Activated naive CD8-positive, alpha-beta T cell treated with anti-CD3 and anti-CD28 coated beads for 36 hours (primary cell): Measurements from ENCODE around the gene IGFBP1. TPM values are rescaled to one million over a fixed set of nuclear protein-coding genes. Genes with fewer than 3 reads are reported as not detected.

Experiments
- DNase-seq: peaks from one replicate; pipeline ENCODE4 v3.0.0; 2021
- H3K27ac Mint-ChIP-seq: one replicate; pipeline ENCODE4 v1.8.0; 2022; ENCODE audit warnings: mild to moderate bottlenecking, moderate library complexity, mixed read lengths
- H3K27me3 Mint-ChIP-seq: one replicate; pipeline ENCODE4 v1.8.0; 2022; ENCODE audit warnings: mild to moderate bottlenecking, mixed read lengths
- H3K36me3 Mint-ChIP-seq: one replicate; pipeline ENCODE4 v1.8.0; 2021; ENCODE audit warnings: mild to moderate bottlenecking, mixed read lengths
- H3K4me1 Mint-ChIP-seq: one replicate; pipeline ENCODE4 v1.8.0; 2021; ENCODE audit warnings: mixed read lengths
- H3K4me3 Mint-ChIP-seq: one replicate; pipeline ENCODE4 v1.8.0; 2022; ENCODE audit warnings: mild to moderate bottlenecking, moderate library complexity, mixed read lengths
- H3K9me3 Mint-ChIP-seq: one replicate; pipeline ENCODE4 v1.8.0; 2022; ENCODE audit warnings: mixed read lengths
- total RNA-seq, 2 experiments: library from RNA; stranded (reverse); gene quantifications; one replicate each; pipeline ENCODE4 v1.2.3, GENCODE V29; 2021

The IGFBP1 gene
- total RNA-seq, 2 experiments from 2014 or later = not detected

- DNase-seq = no peak
- no peaks in the 10 kb centered on the region for H3K36me3 Mint-ChIP-seq
- H3K4me3 Mint-ChIP-seq = no peak overlapping the region
- no peak overlapping the region for H3K27ac Mint-ChIP-seq
- peaks cover 6% of the 10 kb centered on the region for H3K4me1 Mint-ChIP-seq
- H3K9me3 Mint-ChIP-seq = no peaks in the 10 kb centered on the region
- H3K27me3 Mint-ChIP-seq = peaks cover 43% of the 10 kb centered on the region
These were observed 24.7 kb downstream of the IGFBP1 start for GRCh38 chr7:45912972-45913371.

- H3K4me1 Mint-ChIP-seq = peaks cover 9% of the 10 kb centered on the region
- H3K4me3 Mint-ChIP-seq = no peak overlapping the region
- H3K27me3 Mint-ChIP-seq = peaks cover 62% of the 10 kb centered on the region
- H3K27ac Mint-ChIP-seq = no peak overlapping the region
- no peak for DNase-seq
- no peaks in the 10 kb centered on the region for H3K36me3 Mint-ChIP-seq
- no peaks in the 10 kb centered on the region for H3K9me3 Mint-ChIP-seq
These were observed 26.6 kb downstream of the IGFBP1 start for GRCh38 chr7:45914911-45915310.

- Mint-ChIP-seq H3K27ac (no peak overlapping the region), H3K4me3 (no peak overlapping the region), H3K4me1 (peaks cover 14% of the 10 kb centered on the region), H3K36me3 (no peaks in the 10 kb centered on the region), H3K27me3 (peaks cover 62% of the 10 kb centered on the region), H3K9me3 (no peaks in the 10 kb centered on the region)
- no peak for DNase-seq
These were observed 27.3 kb downstream of the IGFBP1 start for GRCh38 chr7:45915606-45916005.

GRCh38 chr7:45917064-45917463 is 28.8 kb downstream of the IGFBP1 start:
- Mint-ChIP-seq H3K36me3 (no peaks in the 10 kb centered on the region), H3K4me1 (peaks cover 15% of the 10 kb centered on the region)

GRCh38 chr7:45917658-45918057 is 29.4 kb downstream of the IGFBP1 start:
- H3K9me3 Mint-ChIP-seq = no peaks in the 10 kb centered on the region
- peaks cover 21% of the 10 kb centered on the region for H3K4me1 Mint-ChIP-seq
- H3K27me3 Mint-ChIP-seq = peaks cover 66% of the 10 kb centered on the region
- no peak overlapping the region for H3K4me3 Mint-ChIP-seq
- H3K27ac Mint-ChIP-seq = no peak overlapping the region
- peak; percentile 75 for DNase-seq
- H3K36me3 Mint-ChIP-seq = no peaks in the 10 kb centered on the region

More at GRCh38 chr7:45917064-45917463, 28.8 kb downstream of the IGFBP1 start:
- H3K9me3 Mint-ChIP-seq = no peaks in the 10 kb centered on the region
- H3K27me3 Mint-ChIP-seq = peaks cover 64% of the 10 kb centered on the region
- H3K4me3 Mint-ChIP-seq = no peak overlapping the region
- DNase-seq = no peak
- no peak overlapping the region for H3K27ac Mint-ChIP-seq

- DNase-seq = no peak
- no peak overlapping the region for H3K27ac Mint-ChIP-seq
- peaks cover 28% of the 10 kb centered on the region for H3K4me1 Mint-ChIP-seq
- H3K27me3 Mint-ChIP-seq = peaks cover 67% of the 10 kb centered on the region
- H3K4me3 Mint-ChIP-seq = no peak overlapping the region
- H3K36me3 Mint-ChIP-seq = no peaks in the 10 kb centered on the region
- H3K9me3 Mint-ChIP-seq = no peaks in the 10 kb centered on the region
These were observed 30.3 kb downstream of the IGFBP1 start for GRCh38 chr7:45918556-45918955.

- H3K27me3 Mint-ChIP-seq = peaks cover 70% of the 10 kb centered on the region
- H3K27ac Mint-ChIP-seq = no peak overlapping the region
- no peaks in the 10 kb centered on the region for H3K36me3 Mint-ChIP-seq
- H3K9me3 Mint-ChIP-seq = no peaks in the 10 kb centered on the region
- no peak for DNase-seq
- peaks cover 28% of the 10 kb centered on the region for H3K4me1 Mint-ChIP-seq
- no peak overlapping the region for H3K4me3 Mint-ChIP-seq
These were observed 31.0 kb downstream of the IGFBP1 start for GRCh38 chr7:45919231-45919784.

- peak overlapping the region; percentile 66 for H3K4me3 Mint-ChIP-seq
- H3K4me1 Mint-ChIP-seq = peaks cover 28% of the 10 kb centered on the region
These were observed 31.7 kb downstream of the IGFBP1 start for GRCh38 chr7:45919993-45920459.

GRCh38 chr7:45920502-45921380 is 32.5 kb downstream of the IGFBP1 start, which contains the start of gene IGFBP3:
IGFBP3 (minus strand) TSS chr7:45921272; CDS start chr7:45921140, 132 bp downstream.
- Mint-ChIP-seq H3K36me3 (no peaks in the 10 kb centered on the region), H3K27me3 (peaks cover 70% of the 10 kb centered on the region), H3K9me3 (no peaks in the 10 kb centered on the region), H3K27ac (no peak within 1 kb of the TSS), H3K4me3 (peak within 1 kb of the TSS; percentile 66), H3K4me1 (peaks cover 28% of the 10 kb centered on the region)
- peak; percentile 44 for DNase-seq

More at GRCh38 chr7:45919993-45920459, 31.7 kb downstream of the IGFBP1 start:
- peaks cover 70% of the 10 kb centered on the region for H3K27me3 Mint-ChIP-seq
- H3K27ac Mint-ChIP-seq = no peak overlapping the region
- DNase-seq = no peak
- no peaks in the 10 kb centered on the region for H3K9me3 Mint-ChIP-seq
- no peaks in the 10 kb centered on the region for H3K36me3 Mint-ChIP-seq

- H3K27me3 Mint-ChIP-seq = peaks cover 64% of the 10 kb centered on the region
These were observed 33.1 kb downstream of the IGFBP1 start for GRCh38 chr7:45921381-45921698.

GRCh38 chr7:45921699-45922519 is 33.6 kb downstream of the IGFBP1 start:
- peaks cover 26% of the 10 kb centered on the region for H3K4me1 Mint-ChIP-seq
- no peaks in the 10 kb centered on the region for H3K9me3 Mint-ChIP-seq
- no peak overlapping the region for H3K27ac Mint-ChIP-seq
- no peaks in the 10 kb centered on the region for H3K36me3 Mint-ChIP-seq
- peak overlapping the region; percentile 61 for H3K4me3 Mint-ChIP-seq
- peaks cover 63% of the 10 kb centered on the region for H3K27me3 Mint-ChIP-seq
- no peak for DNase-seq

More at GRCh38 chr7:45921381-45921698, 33.1 kb downstream of the IGFBP1 start:
- DNase-seq = no peak
- peak overlapping the region; percentile 61 for H3K4me3 Mint-ChIP-seq
- H3K27ac Mint-ChIP-seq = no peak overlapping the region
- H3K36me3 Mint-ChIP-seq = no peaks in the 10 kb centered on the region
- no peaks in the 10 kb centered on the region for H3K9me3 Mint-ChIP-seq
- H3K4me1 Mint-ChIP-seq = peaks cover 26% of the 10 kb centered on the region

GRCh38 chr7:45922810-45923209 is 34.5 kb downstream of the IGFBP1 start:
- peaks cover 54% of the 10 kb centered on the region for H3K27me3 Mint-ChIP-seq
- H3K4me3 Mint-ChIP-seq = peak overlapping the region; percentile 46
- no peaks in the 10 kb centered on the region for H3K9me3 Mint-ChIP-seq
- DNase-seq = no peak
- H3K4me1 Mint-ChIP-seq = peaks cover 25% of the 10 kb centered on the region
- H3K27ac Mint-ChIP-seq = no peak overlapping the region
- no peaks in the 10 kb centered on the region for H3K36me3 Mint-ChIP-seq

GRCh38 chr7:45923290-45923689 is 35.0 kb downstream of the IGFBP1 start:
- Mint-ChIP-seq H3K4me3 (no peak overlapping the region), H3K9me3 (no peaks in the 10 kb centered on the region), H3K36me3 (no peaks in the 10 kb centered on the region), H3K27ac (no peak overlapping the region), H3K4me1 (peaks cover 25% of the 10 kb centered on the region), H3K27me3 (peaks cover 49% of the 10 kb centered on the region)
- peak; percentile 67 for DNase-seq

- no peaks in the 10 kb centered on the region for H3K36me3 Mint-ChIP-seq
- peaks cover 44% of the 10 kb centered on the region for H3K27me3 Mint-ChIP-seq
- H3K4me3 Mint-ChIP-seq = no peak overlapping the region
- no peak overlapping the region for H3K27ac Mint-ChIP-seq
- H3K4me1 Mint-ChIP-seq = peaks cover 25% of the 10 kb centered on the region
- H3K9me3 Mint-ChIP-seq = no peaks in the 10 kb centered on the region
- no peak for DNase-seq
These were observed 35.5 kb downstream of the IGFBP1 start for GRCh38 chr7:45923818-45924217.

GRCh38 chr7:45924283-45924682 is 36.0 kb downstream of the IGFBP1 start:
- H3K27ac Mint-ChIP-seq = no peak overlapping the region
- H3K4me1 Mint-ChIP-seq = peaks cover 25% of the 10 kb centered on the region
- H3K4me3 Mint-ChIP-seq = no peak overlapping the region
- no peaks in the 10 kb centered on the region for H3K36me3 Mint-ChIP-seq
- DNase-seq = no peak
- H3K27me3 Mint-ChIP-seq = peaks cover 40% of the 10 kb centered on the region
- no peaks in the 10 kb centered on the region for H3K9me3 Mint-ChIP-seq
